HPDE6-E6E7 (cell line): ENCODE results near the gene DSCAM.

Experiments used
- DNase-seq: peaks from one replicate; pipeline ENCODE4 v3.0.0; 2011; ENCODE audit warnings: missing footprints; ENCODE audit errors: extremely low spot score

DSCAM gene

GRCh38 chr21:40837456-40837855, 9.5 kb downstream of the DSCAM start:
- no peak for DNase-seq

DNA sequence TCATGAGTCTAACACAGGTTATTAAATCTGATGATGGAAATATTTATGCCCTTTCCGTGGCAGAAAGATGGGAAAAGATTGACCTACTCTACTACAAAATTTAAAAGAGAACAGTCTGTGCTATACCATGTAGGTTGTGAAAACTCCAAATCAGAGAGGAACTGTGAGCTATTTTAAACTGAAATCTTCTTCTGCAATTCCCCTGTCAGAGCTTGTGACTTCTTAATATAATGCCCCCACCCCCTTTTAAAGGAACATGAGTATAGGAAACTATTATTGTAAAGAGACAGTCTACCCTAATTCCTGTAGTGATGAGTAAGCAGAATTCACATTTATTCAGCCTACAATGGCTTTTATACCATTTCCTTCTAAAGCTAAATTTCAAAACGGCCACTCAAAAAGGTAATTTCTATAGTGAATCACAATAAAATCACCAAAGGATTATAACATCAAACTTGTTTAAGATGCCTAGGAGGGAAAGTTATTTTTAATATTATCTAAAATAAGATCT, 11.7 kb downstream of the DSCAM start:
- no peak for DNase-seq

DNA sequence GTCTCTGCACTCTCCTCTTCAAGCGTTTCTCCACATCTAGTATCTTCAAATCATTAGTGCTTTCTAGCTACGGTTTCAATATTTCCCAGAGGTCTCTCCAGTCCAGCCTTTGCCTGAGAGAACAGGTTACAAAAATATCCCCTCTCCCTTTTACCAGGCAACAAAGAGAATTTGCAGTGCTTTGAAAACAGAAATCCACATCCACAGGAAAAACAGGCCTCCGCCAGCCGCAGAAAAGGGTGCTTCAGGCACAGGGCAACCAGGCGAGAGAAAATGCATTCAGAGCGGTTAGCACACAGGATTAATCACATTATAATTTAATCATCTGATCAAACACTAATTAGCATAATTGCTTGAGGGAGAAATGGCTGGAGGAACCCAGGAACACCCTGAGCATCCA, 13.8 kb downstream of the DSCAM start:
- DNase-seq, result no peak

DNA sequence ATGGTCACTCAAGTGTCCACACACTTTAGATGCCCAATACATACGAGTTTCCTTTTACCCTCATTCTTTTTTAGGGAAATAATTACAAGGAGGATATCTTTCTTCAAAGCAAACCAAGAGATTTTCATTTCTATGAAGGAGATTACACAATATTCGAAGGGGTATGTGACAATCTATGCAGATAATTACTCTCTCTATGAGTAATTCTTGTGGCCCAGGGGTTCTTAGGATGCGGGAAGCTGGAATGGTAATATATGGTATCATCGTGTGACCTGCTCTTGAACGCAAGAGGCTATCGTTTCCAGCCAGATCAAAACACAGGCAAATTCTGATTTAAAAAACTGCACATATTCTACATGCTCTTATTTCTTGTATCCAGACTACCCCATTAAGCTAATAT, 14.6 kb downstream of the DSCAM start:
- DNase-seq, result no peak

DNA sequence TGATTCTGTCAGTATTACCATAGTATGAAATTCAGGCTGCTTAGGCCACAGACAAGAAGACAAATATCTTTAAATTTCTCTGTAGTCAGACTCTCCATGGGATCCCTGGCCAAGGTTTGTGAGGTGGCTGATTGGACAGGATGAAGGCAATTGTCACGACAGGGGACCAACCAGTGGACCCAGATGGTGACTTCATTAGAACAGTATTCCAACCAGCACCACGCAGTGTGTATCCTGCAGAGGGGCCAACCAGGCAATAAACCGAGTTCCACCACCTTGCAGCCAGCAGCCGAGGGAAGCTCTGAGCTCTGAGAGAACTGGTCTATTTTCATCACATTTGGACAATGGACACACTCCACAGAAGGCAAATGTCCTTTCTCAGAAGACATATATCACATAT, 16.1 kb downstream of the DSCAM start:
- no peak for DNase-seq

DNA sequence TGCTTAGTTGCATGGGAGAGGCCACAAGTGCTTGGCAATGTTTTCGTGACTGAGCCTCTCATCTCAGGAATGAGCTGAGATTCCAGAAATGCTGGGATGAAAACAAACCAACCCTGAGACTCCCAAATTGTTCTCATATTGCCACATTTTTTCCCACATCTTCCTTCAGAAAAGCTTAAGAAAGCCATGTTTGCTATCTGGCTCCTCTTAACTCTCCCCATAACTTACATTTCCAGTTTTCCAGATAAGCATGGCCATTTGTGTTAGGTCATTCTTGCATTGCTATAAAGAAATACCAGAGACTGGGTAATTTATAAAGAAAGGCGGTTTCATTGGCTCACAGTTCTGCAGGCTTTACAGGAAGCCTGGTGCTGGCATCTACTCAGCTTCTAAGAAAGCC, 17.2 kb downstream of the DSCAM start:
- DNase-seq, result no peak

DNA sequence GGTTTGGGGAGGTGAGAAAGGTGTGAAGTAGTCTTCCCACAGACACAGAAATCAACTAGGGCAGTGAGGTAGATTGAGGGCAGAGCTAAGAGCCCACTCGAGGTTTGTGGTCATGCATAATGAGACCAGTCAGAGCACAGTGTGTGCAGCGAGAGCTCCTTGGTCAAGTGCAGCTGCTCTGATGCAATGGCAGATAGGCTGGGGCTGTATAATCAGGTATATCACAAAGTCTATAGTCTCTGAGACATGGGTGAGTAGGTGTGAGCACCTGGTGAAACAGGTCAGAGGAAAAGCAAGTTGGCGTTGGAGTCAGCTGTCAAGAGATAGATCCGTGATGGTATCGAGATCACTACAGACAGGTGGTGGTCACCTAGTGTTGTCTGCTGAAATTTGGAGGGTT, 17.6 kb downstream of the DSCAM start:
- no peak for DNase-seq

GRCh38 chr21:40827509-40827908, 19.4 kb downstream of the DSCAM start:
- DNase-seq, result no peak

DNA sequence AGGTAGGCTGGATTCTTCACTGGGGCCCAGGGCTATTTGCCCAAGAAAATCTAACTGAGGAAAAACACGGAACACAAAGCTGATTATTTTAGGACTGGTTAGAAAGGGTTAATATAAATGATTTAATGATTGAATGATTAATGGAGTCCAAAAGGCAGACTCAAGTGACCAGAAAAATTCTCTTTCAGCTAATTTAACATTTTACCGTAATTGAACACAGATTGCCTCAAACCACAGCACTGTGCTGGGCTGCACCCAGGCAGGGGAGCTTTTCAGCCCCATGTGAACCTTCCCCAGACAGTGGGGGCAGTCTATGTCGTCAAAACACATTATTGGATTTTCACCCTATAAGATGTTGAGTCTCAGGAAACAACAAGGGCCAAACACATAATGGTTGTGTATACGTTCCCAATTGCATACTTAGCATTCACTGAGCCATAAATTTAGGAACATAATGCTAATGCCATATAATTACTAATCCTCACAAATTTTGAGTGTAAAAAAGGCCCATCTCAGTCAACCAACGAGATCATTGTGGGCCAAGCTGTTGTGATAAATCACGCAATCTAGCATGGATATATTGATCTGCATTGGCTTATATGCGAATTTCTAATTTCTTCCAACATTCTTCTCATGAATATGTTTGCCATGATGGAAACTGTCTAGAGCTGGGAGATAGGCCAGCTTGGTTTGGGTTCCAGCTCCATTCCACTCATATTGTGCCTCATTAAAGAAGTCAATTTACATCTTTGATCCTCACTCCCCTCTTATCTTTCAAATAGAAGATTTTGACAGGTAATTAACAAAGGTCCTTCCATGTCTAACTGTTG, 27.7 kb downstream of the DSCAM start:
- no peak for DNase-seq

DNA sequence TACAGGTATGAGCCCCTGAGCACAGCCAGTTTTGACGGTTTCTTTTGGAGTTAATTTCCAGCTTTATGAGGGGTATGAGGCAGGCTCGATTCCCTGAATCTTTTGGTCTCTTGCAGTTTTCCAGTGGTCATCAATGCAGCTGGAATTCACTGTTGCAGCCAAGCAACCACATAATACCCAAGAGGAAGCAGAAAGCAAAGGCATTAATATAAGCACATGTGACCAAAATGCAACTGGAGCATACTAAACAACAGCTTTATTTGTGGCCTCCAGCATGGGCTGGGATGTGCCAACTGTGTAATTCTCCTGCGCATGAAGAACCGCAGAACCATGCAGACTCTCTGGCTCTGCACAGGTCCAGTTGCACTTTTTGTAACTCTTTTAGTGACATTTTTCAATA, 33.0 kb downstream of the DSCAM start:
- no peak for DNase-seq

- no peak for DNase-seq
Measured at GRCh38 chr21:40809673-40810197, 37.2 kb downstream of the DSCAM start.

- DNase-seq, result no peak
Measured at GRCh38 chr21:40803101-40803500, 43.9 kb downstream of the DSCAM start.

GRCh38 chr21:40800126-40800525, 46.8 kb downstream of the DSCAM start:
- DNase-seq, result no peak

- DNase-seq, result no peak
Measured at GRCh38 chr21:40797891-40798290, 49.1 kb downstream of the DSCAM start.

DNA sequence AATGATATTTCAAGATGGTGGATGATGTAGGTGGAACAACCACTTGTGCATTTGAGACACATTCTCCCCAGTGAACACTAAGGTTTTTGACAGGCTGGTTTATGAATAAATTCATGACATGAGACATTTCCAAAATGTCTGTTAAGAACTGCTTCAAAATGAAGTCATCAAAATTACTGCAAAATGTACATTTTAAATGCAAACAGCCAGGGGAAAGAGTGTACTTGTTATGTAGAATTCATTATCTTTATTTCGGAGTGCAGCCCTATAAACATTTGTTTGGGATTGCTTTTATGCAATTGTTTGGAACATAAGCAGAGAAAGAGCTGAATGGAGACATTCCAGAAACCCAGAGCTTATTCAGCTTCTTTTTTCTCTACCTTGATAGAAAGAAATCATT, 49.5 kb downstream of the DSCAM start:
- DNase-seq, result no peak

- DNase-seq, result no peak
Measured at GRCh38 chr21:40796464-40796863, 50.5 kb downstream of the DSCAM start.

GRCh38 chr21:40795313-40795712, 51.6 kb downstream of the DSCAM start:
- no peak for DNase-seq

DNA sequence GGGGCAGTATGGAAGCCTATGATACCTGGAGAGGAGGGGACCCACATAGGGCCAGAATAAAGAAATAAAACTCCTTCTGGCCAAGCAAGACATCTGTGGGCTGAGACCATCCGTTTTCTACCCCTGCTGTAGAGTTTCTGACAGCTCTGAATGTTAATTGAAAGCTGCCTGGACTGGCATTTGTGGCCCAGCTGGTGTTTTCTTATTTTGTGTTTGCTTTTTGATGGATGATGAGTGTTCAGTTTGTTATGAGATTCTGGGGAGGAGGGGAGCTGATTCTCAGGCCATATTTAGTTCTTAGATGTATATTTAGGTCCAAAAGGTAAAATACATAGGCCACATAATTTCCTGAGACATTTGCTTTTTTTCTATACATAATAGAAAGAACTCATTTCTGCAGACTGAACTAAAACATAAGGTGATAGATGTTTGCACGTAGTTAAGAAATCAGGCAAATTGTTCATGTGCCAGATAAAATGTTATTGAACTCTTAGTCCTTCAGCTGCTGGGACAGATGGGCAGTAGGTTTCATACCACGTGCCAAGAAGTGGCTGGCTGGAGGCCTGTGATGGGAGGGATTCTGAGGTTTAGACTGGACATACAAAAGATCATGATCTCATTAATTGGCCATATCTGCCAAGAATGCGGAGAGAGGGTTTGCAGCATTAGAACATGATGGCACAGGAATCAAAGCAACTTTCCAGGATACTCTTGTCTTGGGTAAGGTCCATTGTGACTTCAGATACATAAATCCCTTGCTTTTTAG, 54.1 kb downstream of the DSCAM start:
- DNase-seq, result no peak

DNA sequence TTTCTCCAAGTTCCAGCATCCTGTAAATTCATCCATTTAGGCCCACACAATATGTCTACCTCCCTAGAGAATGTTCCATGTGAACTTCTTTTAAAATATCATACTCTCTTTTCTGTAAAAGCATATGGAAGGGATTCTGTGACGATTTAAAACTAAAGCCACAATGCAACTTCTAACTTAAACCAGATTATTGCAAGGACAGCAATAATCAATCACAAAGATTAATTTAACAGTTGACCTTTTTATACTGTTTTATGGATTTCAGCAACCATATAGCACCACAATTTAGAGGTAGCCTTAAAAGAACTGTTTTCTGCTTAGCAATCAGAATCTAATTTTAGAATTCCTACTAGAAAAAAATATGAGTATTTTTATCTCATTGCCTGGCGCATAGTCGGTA, 58.3 kb downstream of the DSCAM start:
- no peak for DNase-seq

- no peak for DNase-seq
Measured at GRCh38 chr21:40783404-40783803, 63.6 kb downstream of the DSCAM start.

DNA sequence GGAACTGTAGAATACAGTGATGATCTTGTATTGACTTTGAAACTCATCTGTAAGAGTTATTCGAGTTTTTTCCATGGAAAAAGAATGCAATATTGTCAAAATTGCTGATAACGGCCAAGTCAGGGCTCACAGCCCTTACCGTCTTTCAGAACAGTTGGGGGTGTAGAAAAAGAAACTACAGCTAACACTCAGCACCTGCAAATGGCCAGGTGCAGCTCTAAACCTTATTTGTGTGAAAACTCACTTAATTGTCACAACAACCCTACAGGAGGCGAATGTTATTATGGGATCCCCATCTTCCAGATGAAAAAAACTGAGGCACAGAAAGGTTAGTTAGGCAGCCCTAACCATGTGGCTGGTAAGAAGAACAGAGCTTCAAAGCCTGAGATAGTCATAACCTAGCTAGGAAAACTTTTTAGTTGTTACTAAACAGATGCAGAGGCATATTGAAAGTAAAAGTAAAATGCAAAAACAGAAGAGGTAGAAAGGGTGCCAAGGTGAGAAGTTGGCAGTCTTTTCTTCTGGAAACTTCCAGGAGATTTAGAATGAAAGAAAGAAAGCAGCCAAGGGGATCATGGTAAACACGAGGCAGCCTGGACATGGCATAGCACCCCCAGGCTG, 76.4 kb downstream of the DSCAM start:
- no peak for DNase-seq

GRCh38 chr21:40769231-40769630, 77.7 kb downstream of the DSCAM start:
- DNase-seq, result no peak
